Neural cell (in vitro differentiated cells): ENCODE measurements around the gene PPP1R13B. TPM values are rescaled to one million over a fixed set of nuclear protein-coding genes. Genes with fewer than 3 reads are reported as not detected.

Source experiments
- H2AFZ ChIP-seq: fragments of 200-600, 300-800 bp; sonication (generic), shearing (Covaris generic); 2 replicates; pipeline ENCODE4 v1.6.0; 2014; ENCODE audit warnings: low read depth, mild to moderate bottlenecking, antibody characterized with exemption, low read length, moderate library complexity
- H3F3A ChIP-seq: fragments of 200-600 bp; shearing (Covaris generic); 2 replicates; pipeline ENCODE4 v1.6.1; 2016; ENCODE audit warnings: mild to moderate bottlenecking, moderate library complexity, mixed read lengths, antibody characterized with exemption, low read length; ENCODE audit not compliant: insufficient read depth, poor library complexity, severe bottlenecking
- H3K27ac ChIP-seq: fragments of 200-600, 300-800 bp; sonication (generic), shearing (Covaris generic); 2 replicates; pipeline ENCODE4 v1.5.1; 2014; ENCODE audit warnings: mild to moderate bottlenecking, low read length, moderate library complexity
- H3K27me3 ChIP-seq: fragments of 300-800, 200-600 bp; sonication (generic), shearing (Covaris generic); 2 replicates; pipeline ENCODE4 v1.6.0; 2014; ENCODE audit warnings: mild to moderate bottlenecking, low read depth, low read length, moderate library complexity; ENCODE audit not compliant: insufficient read depth
- H3K36me3 ChIP-seq: fragments of 300-800, 200-600 bp; sonication (generic), shearing (Covaris generic); 2 replicates; pipeline ENCODE4 v1.5.1; 2014; ENCODE audit warnings: mild to moderate bottlenecking, antibody characterized with exemption, low read length, moderate library complexity; ENCODE audit not compliant: insufficient read depth
- H3K4me2 ChIP-seq: fragments of 300-800, 200-600 bp; sonication (generic), shearing (Covaris generic); 2 replicates; pipeline ENCODE4 v1.6.0; 2014; ENCODE audit warnings: mild to moderate bottlenecking, low read length
- H3K4me3 ChIP-seq: fragments of 300-800, 200-600 bp; sonication (generic), shearing (Covaris generic); 2 replicates; pipeline ENCODE4 v1.5.1; 2014; ENCODE audit warnings: mild to moderate bottlenecking, low read length, moderate library complexity
- H3K79me2 ChIP-seq: fragments of 200-600 bp; shearing (Covaris generic); replicated peaks from 2 replicates; pipeline ENCODE4 v1.6.0; 2014; ENCODE audit warnings: mild to moderate bottlenecking, low read length, moderate library complexity; ENCODE audit not compliant: insufficient read depth
- H3K9ac ChIP-seq: fragments of 300-800, 200-600 bp; sonication (generic), shearing (Covaris generic); 2 replicates; pipeline ENCODE4 v1.6.1; 2016; ENCODE audit warnings: mild to moderate bottlenecking, low read length, mixed read lengths
- H3K9me2 ChIP-seq: fragments of 200-600 bp; shearing (Covaris generic); 2 replicates; pipeline ENCODE4 v1.6.1; 2016; ENCODE audit warnings: mild to moderate bottlenecking, low read length, mixed read lengths; ENCODE audit not compliant: insufficient read depth
- H3K9me3 ChIP-seq: fragments of 200-600, 300-800 bp; sonication (generic), shearing (Covaris generic); 2 replicates; pipeline ENCODE4 v1.6.1; 2016; ENCODE audit warnings: mild to moderate bottlenecking, mixed run types, low read length, moderate library complexity, mixed read lengths
- H4K20me1 ChIP-seq: fragments of 200-600 bp; shearing (Covaris generic); 2 replicates; pipeline ENCODE4 v1.6.1; 2016; ENCODE audit warnings: mild to moderate bottlenecking, mixed run types; ENCODE audit not compliant: insufficient read depth
- CTCF ChIP-seq: fragments of 450-650 bp; IDR thresholded peaks from 2 replicates; pipeline ENCODE4 v1.5.1; 2014; ENCODE audit warnings: antibody characterized with exemption, mild to moderate bottlenecking, moderate library complexity; ENCODE audit not compliant: poor library complexity, severe bottlenecking
- EP300 ChIP-seq: fragments of 450-650 bp; conservative IDR thresholded peaks from 2 replicates; pipeline ENCODE4 v1.6.1; 2014; ENCODE audit warnings: antibody characterized with exemption, mild to moderate bottlenecking, moderate library complexity; ENCODE audit not compliant: poor library complexity, severe bottlenecking
- EZH2 ChIP-seq: fragments of 200-600, 300-800 bp; shearing (Covaris generic), sonication (generic); IDR thresholded peaks from 2 replicates; pipeline ENCODE4 v1.6.1; 2014; ENCODE audit warnings: antibody characterized with exemption, low read length, borderline replicate concordance, mild to moderate bottlenecking; ENCODE audit not compliant: insufficient read depth, poor library complexity, severe bottlenecking
- MXI1 ChIP-seq: fragments of 450-650 bp; conservative IDR thresholded peaks from 2 replicates; pipeline ENCODE4 v1.6.1; 2014; ENCODE audit warnings: antibody characterized with exemption, mild to moderate bottlenecking; ENCODE audit not compliant: poor library complexity, severe bottlenecking
- POLR2AphosphoS5 ChIP-seq: IDR thresholded peaks from 2 replicates; pipeline ENCODE4 v1.6.1; 2012
- RAD21 ChIP-seq: fragments of 450-650 bp; conservative IDR thresholded peaks from 2 replicates; pipeline ENCODE4 v1.6.1; 2014; ENCODE audit warnings: antibody characterized with exemption, mild to moderate bottlenecking, moderate library complexity
- REST ChIP-seq: IDR thresholded peaks from 2 replicates; pipeline ENCODE4 v1.6.1; 2012; ENCODE audit warnings: borderline replicate concordance
- SMC3 ChIP-seq: fragments of 450-650 bp; conservative IDR thresholded peaks from 2 replicates; pipeline ENCODE4 v1.6.1; 2014; ENCODE audit warnings: antibody characterized with exemption, mild to moderate bottlenecking, moderate library complexity; ENCODE audit not compliant: poor library complexity
- TAF1 ChIP-seq: IDR thresholded peaks from 2 replicates; pipeline ENCODE4 v1.6.1; 2012; ENCODE audit warnings: low read depth
- polyA plus RNA-seq: library from polyadenylated mRNA; depleted of rRNA; stranded (reverse); fragments of >200 nt; gene quantifications from 2 replicates; pipeline ENCODE4 v1.2.3, GENCODE V29; 2014

PPP1R13B gene
- polyA plus RNA-seq, 1 donor from 2014 or later: 8.2 TPM

GRCh38 chr14:103836976-103837725 is 10.2 kb downstream of the PPP1R13B start:
- Histone ChIP-seq H3K9me3 (no peaks in the 10 kb centered on the region), H3K79me2 (peaks cover 3% of the 10 kb centered on the region), H3K27me3 (no peaks in the 10 kb centered on the region), H3F3A (no peaks in the 10 kb centered on the region), H4K20me1 (no peaks in the 10 kb centered on the region), H3K27ac (no peak overlapping the region), H3K9me2 (no peaks in the 10 kb centered on the region), H3K36me3 (no peaks in the 10 kb centered on the region), H3K4me3 (no peak overlapping the region), H3K9ac (no peak overlapping the region), H2AFZ (no peak overlapping the region), H3K4me2 (no peak overlapping the region)
- TF ChIP-seq EZH2 (no peak), POLR2AphosphoS5 (no peak), TAF1 (no peak), EP300 (no peak), CTCF (no peak), RAD21 (no peak), REST (no peak), SMC3 (no peak), MXI1 (no peak)

- H3F3A ChIP-seq: no peaks in the 10 kb centered on the region
Observed at GRCh38 chr14:103834956-103835355, 12.4 kb downstream of the PPP1R13B start.

More at GRCh38 chr14:103834956-103835355, 12.4 kb downstream of the PPP1R13B start:
- Histone ChIP-seq H3K9me3 (no peaks in the 10 kb centered on the region), H3K36me3 (no peaks in the 10 kb centered on the region), H3K4me3 (no peak overlapping the region), H3K79me2 (peaks cover 10% of the 10 kb centered on the region), H3K27ac (no peak overlapping the region), H3K27me3 (no peaks in the 10 kb centered on the region), H3K9ac (no peak overlapping the region), H4K20me1 (no peaks in the 10 kb centered on the region), H3K9me2 (no peaks in the 10 kb centered on the region), H2AFZ (no peak overlapping the region), H3K4me2 (no peak overlapping the region)
- TF ChIP-seq SMC3: no peak
- TF ChIP-seq TAF1: no peak
- TF ChIP-seq REST: no peak
- no peak for TF ChIP-seq EZH2
